ENCODE measurements around the gene CNDP1.
A peak's percentile ranks its signal among the peaks of the same experiment; 100 is the strongest.

The CNDP1 gene

GRCh38 chr18:74582642-74583041 is 48.3 kb downstream of the CNDP1 start:
- DNase-seq (ENCODE audit: low read depth, low spot score) = no peak

- no peak for DNase-seq (ENCODE audit: low read depth, low spot score)
These were observed 53.1 kb downstream of the CNDP1 start for GRCh38 chr18:74587441-74587840.

GRCh38 chr18:74589021-74589420 is 54.7 kb downstream of the CNDP1 start:
- DNase-seq (ENCODE audit: low read depth, low spot score) = no peak

GRCh38 chr18:74589811-74590210 is 55.5 kb downstream of the CNDP1 start:
- no peak for DNase-seq (ENCODE audit: low read depth, low spot score)

- DNase-seq (ENCODE audit: low read depth, low spot score) = no peak
These were observed 56.4 kb downstream of the CNDP1 start for GRCh38 chr18:74590671-74591070.

GRCh38 chr18:74595431-74595830 is 61.1 kb downstream of the CNDP1 start:
- DNase-seq (ENCODE audit: low read depth, low spot score) = no peak

- no peak for DNase-seq (ENCODE audit: low read depth, low spot score)
These were observed 62.8 kb downstream of the CNDP1 start for GRCh38 chr18:74597034-74597661.

GRCh38 chr18:74597662-74598349 is 63.5 kb downstream of the CNDP1 start, which contains the start of gene ZNF407:
TSS of gene ZNF407 (plus strand) at chr18:74597870. CDS start at chr18:74631020, 33,150 bp downstream.
- peak; percentile 75 for DNase-seq (ENCODE audit: low read depth, low spot score)

GRCh38 chr18:74598350-74599001 is 64.2 kb downstream of the CNDP1 start:
- no peak for DNase-seq (ENCODE audit: low read depth, low spot score)

GRCh38 chr18:74604361-74604760 is 70.1 kb downstream of the CNDP1 start:
- DNase-seq (ENCODE audit: low read depth, low spot score) = no peak

GRCh38 chr18:74604774-74605173 is 70.5 kb downstream of the CNDP1 start:
- no peak for DNase-seq (ENCODE audit: low read depth, low spot score)

- no peak for DNase-seq (ENCODE audit: low read depth, low spot score)
These were observed 74.4 kb downstream of the CNDP1 start for GRCh38 chr18:74608681-74609080.

- no peak for DNase-seq (ENCODE audit: low read depth, low spot score)
These were observed 75.2 kb downstream of the CNDP1 start for GRCh38 chr18:74609535-74609934.

GRCh38 chr18:74610051-74610615 is 75.8 kb downstream of the CNDP1 start:
- no peak for DNase-seq (ENCODE audit: low read depth, low spot score)

GRCh38 chr18:74610860-74611259 is 76.6 kb downstream of the CNDP1 start:
- no peak for DNase-seq (ENCODE audit: low read depth, low spot score)

- DNase-seq (ENCODE audit: low read depth, low spot score) = no peak
These were observed 77.5 kb downstream of the CNDP1 start for GRCh38 chr18:74611765-74612164.

GRCh38 chr18:74613381-74613780 is 79.1 kb downstream of the CNDP1 start:
- DNase-seq (ENCODE audit: low read depth, low spot score) = no peak

- DNase-seq (ENCODE audit: low read depth, low spot score) = no peak
These were observed 82.2 kb downstream of the CNDP1 start for GRCh38 chr18:74616494-74616893.

GRCh38 chr18:74617486-74617885 is 83.2 kb downstream of the CNDP1 start:
- no peak for DNase-seq (ENCODE audit: low read depth, low spot score)

- no peak for DNase-seq (ENCODE audit: low read depth, low spot score)
These were observed 87.8 kb downstream of the CNDP1 start for GRCh38 chr18:74622072-74622471.

GRCh38 chr18:74623047-74623816 is 88.9 kb downstream of the CNDP1 start:
- no peak for DNase-seq (ENCODE audit: low read depth, low spot score)

- DNase-seq (ENCODE audit: low read depth, low spot score) = no peak
These were observed 90.2 kb downstream of the CNDP1 start for GRCh38 chr18:74624466-74624865.
